Measurements from ENCODE around the gene IFNW1.
A peak's percentile ranks its signal among the peaks of the same experiment; 100 is the strongest.

The IFNW1 gene

GRCh38 chr9:21104787-21105186 lies 36.8 kb downstream of the IFNW1 start:
- DNase-seq, result peak; percentile 71

GRCh38 chr9:21102305-21102704 lies 39.3 kb downstream of the IFNW1 start:
- no peak for DNase-seq

- DNase-seq, result peak; percentile 64
Measured at GRCh38 chr9:21097817-21098216, 43.8 kb downstream of the IFNW1 start.

- DNase-seq, result peak; percentile 67
Measured at GRCh38 chr9:21096901-21097255, 44.8 kb downstream of the IFNW1 start.

- DNase-seq, result peak; percentile 87
Measured at GRCh38 chr9:21096172-21096900, 45.3 kb downstream of the IFNW1 start.

- DNase-seq, result no peak
Measured at GRCh38 chr9:21095561-21095960, 46.1 kb downstream of the IFNW1 start.
